NCI-H2029 (cell line): Measurements from ENCODE around the gene ABCA12.
A peak's percentile ranks its signal among the peaks of the same experiment; 100 is the strongest.

Experiments used
- DNase-seq: peaks from one replicate; lab custom pipeline; 2025; lab: John Stamatoyannopoulos, UW

The ABCA12 gene

GRCh38 chr2:214966420-214966819 lies 172.0 kb downstream of the ABCA12 start:
- no peak for DNase-seq

- DNase-seq = no peak
Observed at GRCh38 chr2:214960677-214961076, 177.7 kb downstream of the ABCA12 start.

- no peak for DNase-seq
Observed at GRCh38 chr2:214946949-214947348, 191.5 kb downstream of the ABCA12 start.

- DNase-seq = no peak
Observed at GRCh38 chr2:214934006-214934405, 204.4 kb downstream of the ABCA12 start.

- DNase-seq = no peak
Observed at GRCh38 chr2:214904634-214905033, 233.8 kb downstream of the ABCA12 start.

- DNase-seq = no peak
Observed at GRCh38 chr2:214904176-214904575, 234.2 kb downstream of the ABCA12 start.

GRCh38 chr2:214902286-214902685 lies 236.1 kb downstream of the ABCA12 start:
- no peak for DNase-seq

GRCh38 chr2:214899751-214900150 lies 238.7 kb downstream of the ABCA12 start:
- DNase-seq = peak; percentile 44

GRCh38 chr2:214896274-214896673 lies 242.2 kb downstream of the ABCA12 start:
- no peak for DNase-seq

GRCh38 chr2:214895469-214895868 lies 243.0 kb downstream of the ABCA12 start:
- no peak for DNase-seq

- no peak for DNase-seq
Observed at GRCh38 chr2:214889301-214889700, 249.1 kb downstream of the ABCA12 start.

GRCh38 chr2:214881647-214882202 lies 256.7 kb downstream of the ABCA12 start:
- DNase-seq = no peak
